Measurements from ENCODE around the gene NLRP7.
"Not testable (repeated sequence)": the region's sequence is repeated elsewhere in the genome, so short reads cannot be mapped to it uniquely, and the experiment has no call there.

GRCh38 chr19:54989531-54989930 is 42.2 kb upstream of the NLRP7 start:
- not testable (repeated sequence) for TF ChIP-seq CTCF (conservative IDR thresholded peaks at IDR 0.05; ENCODE audit: low read depth, low read length); EZH2 (IDR thresholded peaks at IDR 0.05; ENCODE audit: borderline replicate concordance, low read depth, low read length, poor library complexity, severe bottlenecking)
